CD4-positive, alpha-beta T cell treated with Interleukin-6 at 100 ng/mL for 8 hours (primary cell): Measurements from ENCODE around the gene TLK2.
A peak's percentile ranks its signal among the peaks of the same experiment; 100 is the strongest.
"Not testable (repeated sequence)": the region's sequence is repeated elsewhere in the genome, so short reads cannot be mapped to it uniquely, and the experiment has no call there.

Source experiments
- DNase-seq: peaks from one replicate; pipeline ENCODE4 v3.0.0-alpha.2; 2020; ENCODE audit warnings: mixed read lengths, low spot score

The TLK2 gene

GRCh38 chr17:62478424-62478879 is at the start of gene TLK2:
Gene TLK2, plus strand, starts transcription at chr17:62478825. Its CDS starts 2,301 bp downstream, at chr17:62481126.
- DNase-seq = peak; percentile 83

GRCh38 chr17:62435251-62435650 is 43.4 kb upstream of the TLK2 start:
- not testable (repeated sequence) for DNase-seq

DNA sequence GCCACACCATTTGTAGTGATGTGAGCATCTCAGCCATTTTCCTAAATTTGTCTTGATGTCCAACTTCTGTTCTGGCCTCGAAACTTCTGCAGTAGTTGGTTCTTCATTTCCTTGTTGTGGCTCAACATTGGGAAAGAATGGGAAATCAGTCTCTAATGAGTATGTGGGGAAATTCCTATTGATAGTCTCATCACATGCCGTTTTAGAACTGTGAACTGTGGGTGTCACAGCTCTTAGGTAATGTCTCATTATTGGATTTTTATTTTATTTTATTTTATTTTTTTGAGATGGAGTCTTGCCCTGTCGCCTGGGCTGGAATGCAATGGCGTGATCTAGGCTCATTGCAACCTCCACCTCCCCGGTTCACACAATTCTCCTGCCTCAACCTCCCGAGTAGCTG is 37.4 kb upstream of the TLK2 start:
- DNase-seq = not testable (repeated sequence)

DNA sequence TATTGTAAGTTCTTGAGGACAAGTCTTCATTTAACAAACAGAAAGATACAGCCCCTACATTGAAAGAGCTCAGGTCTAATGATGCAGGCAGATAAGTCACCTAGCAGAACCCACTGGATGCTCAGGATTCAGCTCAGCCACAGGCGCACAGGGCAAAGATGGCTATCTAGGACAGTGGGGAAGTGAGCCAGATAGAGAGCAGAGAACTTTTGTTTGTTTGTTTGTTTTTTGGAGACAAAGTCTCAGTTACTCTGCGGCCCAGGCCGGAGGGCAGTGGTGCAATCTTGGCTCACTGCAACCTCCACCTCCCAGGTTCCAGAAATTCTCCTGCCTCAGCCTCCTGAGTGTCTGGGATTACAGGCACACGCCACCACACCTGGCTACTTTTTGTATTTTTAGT is 34.6 kb upstream of the TLK2 start:
- DNase-seq = no peak

- DNase-seq = not testable (repeated sequence)
These were observed 32.8 kb upstream of the TLK2 start for GRCh38 chr17:62445791-62446190.

- DNase-seq = not testable (repeated sequence)
These were observed 26.4 kb upstream of the TLK2 start for GRCh38 chr17:62452195-62452594.

- not testable (repeated sequence) for DNase-seq
These were observed 25.6 kb upstream of the TLK2 start for GRCh38 chr17:62453041-62453440.

DNA sequence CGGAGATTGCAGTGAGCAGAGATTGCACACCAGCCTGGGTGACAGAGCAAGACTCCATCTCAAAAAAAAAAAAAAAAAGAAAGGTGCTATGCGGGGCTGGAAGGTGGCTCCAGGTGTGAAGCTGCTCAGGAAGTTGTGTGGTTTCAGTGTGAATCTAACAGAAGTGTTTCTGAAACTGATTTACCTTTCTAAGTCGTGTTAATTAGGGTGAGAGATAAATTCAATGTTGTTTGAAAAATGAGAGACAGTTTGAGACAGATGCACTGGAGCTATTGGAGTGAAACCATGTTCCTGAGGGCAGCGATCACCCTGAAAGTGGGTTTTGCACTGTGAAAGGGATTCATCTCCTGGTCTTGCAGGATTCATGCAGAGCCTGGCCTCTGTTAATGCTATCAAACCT is 25.0 kb upstream of the TLK2 start:
- not testable (repeated sequence) for DNase-seq

DNA sequence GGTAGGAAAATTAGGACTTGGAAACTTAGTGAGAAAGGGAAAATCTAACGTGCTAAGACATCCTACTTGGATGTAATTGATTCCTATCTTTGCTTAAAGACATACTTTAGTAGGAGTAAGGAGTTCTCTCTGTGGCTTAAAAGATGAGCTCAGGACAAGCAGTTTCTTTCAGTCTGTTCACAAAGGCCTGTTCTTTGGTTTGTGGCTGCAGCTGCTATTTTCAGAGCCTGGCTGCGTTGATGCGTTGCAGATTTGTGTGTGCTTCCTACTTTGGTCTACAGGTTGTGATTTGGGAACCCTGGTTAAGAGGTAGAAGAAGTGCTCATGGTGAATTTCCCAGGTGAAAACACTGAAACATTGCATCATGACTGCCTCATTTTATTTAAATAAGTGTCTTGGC is 24.5 kb upstream of the TLK2 start:
- not testable (repeated sequence) for DNase-seq

- no peak for DNase-seq
These were observed 22.6 kb upstream of the TLK2 start for GRCh38 chr17:62456016-62456415.

DNA sequence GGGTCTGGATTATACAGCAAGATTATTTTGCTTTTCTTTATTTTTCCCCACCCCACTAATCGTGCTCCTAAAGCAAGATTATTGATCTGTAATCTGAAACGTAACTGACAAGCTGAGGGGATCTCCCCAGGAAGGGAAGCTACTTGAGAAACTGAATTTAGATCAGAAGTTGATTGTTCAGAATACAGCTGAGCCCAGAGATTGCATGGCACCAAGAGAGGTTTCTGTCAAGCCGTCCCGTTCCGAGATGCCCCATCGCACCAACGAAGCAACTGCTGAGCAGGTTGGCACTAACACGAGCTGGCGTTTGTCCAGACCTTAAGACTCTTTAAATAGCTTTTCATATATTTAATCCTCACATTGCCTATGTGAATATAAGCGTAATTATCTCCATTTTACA is 20.1 kb upstream of the TLK2 start:
- not testable (repeated sequence) for DNase-seq

GRCh38 chr17:62464422-62464821 is 14.2 kb upstream of the TLK2 start:
- not testable (repeated sequence) for DNase-seq

DNA sequence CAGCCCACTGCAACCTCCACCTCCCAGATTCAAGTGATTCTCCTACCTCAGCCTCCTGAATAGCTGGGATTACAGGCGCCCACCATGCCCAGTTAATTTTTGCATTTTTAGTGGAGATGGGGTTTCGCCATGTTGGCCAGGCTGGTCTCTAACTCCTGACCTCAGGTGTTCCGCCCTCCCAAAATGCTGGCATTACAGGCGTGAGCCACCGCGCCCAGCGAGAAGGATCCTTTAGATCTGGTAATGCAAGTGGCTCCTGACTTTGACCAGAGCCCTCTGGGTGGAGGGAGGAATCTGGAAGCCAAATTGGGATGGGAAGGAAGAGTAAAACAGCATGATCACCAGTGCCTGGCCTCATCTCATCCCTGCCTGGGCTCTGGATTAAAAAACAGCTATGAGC is 13.4 kb upstream of the TLK2 start:
- DNase-seq = not testable (repeated sequence)

DNA sequence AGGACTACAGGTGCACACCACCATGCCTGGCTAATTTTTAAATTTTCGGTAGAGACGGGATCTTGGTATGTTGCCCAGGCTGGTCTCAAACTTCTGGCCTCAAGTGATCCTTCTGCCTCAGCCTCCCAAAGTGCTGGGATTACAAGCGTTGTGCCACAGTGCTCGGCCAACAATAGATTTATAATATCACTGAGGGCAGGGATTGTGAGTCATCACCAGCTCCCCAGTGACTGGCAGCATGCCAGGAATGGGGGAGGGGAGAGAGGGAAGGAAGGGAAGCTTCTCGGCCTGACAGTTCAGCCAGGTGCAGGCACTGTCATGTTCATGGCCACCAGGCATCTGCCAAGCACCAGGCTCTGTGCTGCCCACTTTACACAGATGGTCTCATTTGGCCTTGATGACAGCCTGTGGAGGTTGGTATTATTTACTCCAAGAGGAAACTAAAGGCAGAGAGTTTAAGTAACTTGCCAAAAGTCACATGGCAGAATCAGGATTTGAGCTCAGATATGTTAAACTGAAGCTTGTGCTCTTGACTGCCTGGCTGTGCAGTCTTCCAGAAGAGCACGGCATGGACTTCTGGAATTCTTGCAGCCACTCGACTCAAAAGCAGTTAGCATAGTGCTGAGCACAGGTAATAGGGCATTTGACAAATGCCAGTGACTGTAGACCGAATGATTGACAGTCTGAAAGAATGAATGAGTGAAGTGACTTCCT is 7.8 kb upstream of the TLK2 start:
- DNase-seq = peak; percentile 70

DNA sequence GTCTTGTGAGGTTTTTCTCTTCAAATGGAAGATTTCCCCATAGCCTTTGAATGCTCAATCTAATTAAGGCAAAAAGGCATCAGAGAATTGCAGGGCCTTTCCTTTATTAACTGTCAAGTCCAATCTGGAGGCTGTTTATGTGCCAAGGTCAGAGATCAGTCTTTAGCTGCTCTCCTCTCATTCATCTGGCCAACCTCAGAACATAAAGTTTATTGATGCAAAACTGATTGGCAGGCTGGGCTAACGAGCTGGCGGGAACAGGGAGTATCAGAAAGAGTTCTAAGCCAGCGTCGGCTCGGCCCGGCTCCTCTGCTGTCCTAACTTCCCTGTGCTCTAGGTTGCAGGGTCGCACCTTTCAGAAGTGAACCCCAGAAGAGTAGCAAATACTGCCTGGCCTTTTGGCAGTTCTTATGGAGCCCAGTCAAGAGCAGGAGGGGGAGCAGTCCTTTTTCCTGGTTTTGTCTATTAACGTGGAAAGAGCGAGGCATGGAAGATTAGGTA is 7.2 kb upstream of the TLK2 start:
- DNase-seq = not testable (repeated sequence)

DNA sequence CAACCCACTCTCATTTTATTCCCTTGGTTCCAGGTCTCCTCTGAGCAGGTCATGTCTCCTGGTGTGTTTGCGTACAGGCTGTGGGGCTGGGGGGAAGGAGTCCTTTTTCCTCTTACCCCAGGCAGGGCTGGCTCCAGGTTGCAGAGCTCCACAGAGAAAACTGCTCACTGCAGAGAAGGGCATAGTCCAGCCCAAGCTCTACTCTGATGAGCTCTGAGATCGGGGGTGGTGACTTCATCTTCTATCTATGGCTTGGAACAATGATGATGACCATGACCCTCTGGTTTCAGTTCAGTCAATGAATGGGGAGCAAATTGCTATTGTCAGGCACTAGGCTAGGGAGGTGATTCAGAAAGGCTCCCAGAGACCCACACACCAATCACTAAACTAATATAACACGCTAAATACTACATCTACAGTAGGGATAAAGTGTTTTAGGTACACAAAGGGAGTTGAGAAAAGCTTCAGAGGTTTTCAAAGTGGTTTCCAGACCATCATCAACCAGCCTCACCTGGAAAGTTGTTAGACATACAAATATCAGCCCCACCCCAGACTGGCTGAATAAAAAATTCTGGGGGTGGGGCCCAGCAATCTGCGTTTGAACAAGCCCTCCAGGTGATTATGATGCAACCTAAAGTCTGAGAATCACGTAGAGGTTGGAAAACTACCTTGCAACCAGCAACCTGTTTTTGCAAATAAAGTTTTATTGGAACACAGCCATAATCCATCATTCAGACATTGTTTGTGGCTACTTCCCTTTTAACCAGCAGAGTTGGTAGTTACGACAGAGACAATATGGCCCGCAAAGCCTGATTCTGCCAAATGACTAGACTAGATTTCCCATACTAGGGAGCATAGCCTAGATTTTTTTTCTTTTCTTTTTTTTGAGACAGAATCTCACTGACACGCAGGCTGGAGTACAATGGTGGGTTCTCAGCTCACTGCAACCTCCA is 5.3 kb upstream of the TLK2 start:
- DNase-seq = not testable (repeated sequence)

- not testable (repeated sequence) for DNase-seq
These were observed 1.5 kb upstream of the TLK2 start for GRCh38 chr17:62477111-62477510.

- DNase-seq = peak; percentile 19
These were observed 762 bp upstream of the TLK2 start for GRCh38 chr17:62477718-62478408.

DNA sequence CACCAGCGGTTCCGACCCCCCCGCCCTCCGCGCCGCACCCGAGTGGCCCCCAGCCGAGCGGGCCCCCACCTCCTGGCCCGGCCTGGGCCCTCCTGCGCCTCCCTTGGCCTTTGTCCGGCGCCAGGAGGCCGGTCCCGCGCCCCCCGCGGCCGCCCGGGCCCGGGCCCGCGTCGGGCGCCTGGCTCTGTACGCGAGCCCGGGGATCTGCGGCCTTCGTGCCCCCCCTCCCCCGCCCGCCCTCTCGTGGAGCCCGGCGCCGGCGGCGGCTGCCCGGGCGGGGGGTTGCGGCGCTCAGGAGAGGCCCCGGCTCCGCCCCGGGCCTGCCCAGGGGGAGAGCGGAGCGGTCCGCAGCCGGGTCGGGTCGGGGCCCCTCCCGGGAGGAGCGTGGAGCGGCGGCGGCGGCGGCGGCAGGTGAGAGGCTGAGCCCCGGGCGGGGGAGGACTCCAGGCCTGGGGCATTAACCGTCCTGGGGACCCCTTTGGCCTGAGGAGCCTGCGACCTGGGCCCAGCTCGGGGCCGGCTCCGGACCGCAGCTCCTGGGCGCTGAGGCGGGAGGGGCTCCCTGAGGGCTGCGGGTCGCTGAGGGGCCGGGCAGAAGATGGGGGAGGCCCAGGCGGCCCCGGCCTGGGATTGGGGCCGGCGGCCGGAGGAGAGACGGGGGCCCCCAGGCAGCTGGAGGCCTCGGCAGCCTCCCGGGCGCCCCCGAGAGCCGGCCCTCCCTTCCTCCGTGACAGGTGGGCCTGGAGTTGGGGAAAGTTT is 434 bp downstream of the TLK2 start:
- peak; percentile 6 for DNase-seq

DNA sequence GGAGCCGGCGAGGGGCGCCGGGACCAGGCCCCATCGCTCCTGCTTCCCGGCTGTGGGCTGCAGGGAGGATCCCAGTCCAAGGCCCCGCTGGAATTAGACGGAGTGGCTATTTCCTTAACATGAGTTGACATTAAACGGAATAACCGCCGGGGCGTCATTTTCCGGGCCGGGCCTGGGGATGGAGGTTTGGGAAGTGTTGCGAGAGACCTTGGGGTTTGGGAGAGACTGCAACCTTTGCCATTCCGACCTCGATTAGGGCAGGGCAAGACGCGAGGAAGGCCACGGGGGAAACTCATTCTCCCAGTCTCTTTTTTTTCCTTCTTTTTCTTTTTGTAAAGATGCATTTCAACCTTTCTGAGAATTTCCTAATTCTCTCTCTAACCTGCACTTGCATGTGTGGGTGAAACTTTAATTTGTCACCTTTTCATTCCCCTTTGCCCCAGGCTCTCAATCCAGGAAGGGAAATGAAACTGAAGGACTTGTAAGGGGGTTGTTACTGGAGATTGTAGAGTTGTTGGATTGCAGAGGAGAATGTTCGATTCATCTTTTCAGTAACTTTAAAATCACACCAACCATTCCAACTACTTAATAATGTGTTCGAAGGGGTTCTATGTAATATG is 1.1 kb downstream of the TLK2 start:
- not testable (repeated sequence) for DNase-seq

DNA sequence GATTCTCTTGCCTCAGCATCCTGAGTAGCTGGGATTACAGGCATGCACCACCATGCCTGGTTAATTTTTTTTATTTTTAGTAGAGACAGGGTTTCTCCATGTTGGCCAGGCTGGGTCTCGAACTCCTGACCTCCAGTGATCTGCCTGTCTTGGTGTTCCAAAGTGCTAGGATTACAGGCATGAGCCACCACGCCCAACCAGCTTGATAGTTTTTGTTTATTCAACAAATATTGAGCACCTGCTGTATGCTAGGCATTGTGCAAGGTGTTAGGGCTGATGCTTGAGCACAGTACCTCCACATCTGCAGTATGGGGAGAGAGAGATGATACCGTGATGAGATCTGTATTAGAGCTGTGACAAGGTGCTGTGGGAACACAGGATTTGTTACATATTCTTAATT is 3.9 kb downstream of the TLK2 start:
- not testable (repeated sequence) for DNase-seq
